ENCODE data around the gene RBM10.

DNA sequence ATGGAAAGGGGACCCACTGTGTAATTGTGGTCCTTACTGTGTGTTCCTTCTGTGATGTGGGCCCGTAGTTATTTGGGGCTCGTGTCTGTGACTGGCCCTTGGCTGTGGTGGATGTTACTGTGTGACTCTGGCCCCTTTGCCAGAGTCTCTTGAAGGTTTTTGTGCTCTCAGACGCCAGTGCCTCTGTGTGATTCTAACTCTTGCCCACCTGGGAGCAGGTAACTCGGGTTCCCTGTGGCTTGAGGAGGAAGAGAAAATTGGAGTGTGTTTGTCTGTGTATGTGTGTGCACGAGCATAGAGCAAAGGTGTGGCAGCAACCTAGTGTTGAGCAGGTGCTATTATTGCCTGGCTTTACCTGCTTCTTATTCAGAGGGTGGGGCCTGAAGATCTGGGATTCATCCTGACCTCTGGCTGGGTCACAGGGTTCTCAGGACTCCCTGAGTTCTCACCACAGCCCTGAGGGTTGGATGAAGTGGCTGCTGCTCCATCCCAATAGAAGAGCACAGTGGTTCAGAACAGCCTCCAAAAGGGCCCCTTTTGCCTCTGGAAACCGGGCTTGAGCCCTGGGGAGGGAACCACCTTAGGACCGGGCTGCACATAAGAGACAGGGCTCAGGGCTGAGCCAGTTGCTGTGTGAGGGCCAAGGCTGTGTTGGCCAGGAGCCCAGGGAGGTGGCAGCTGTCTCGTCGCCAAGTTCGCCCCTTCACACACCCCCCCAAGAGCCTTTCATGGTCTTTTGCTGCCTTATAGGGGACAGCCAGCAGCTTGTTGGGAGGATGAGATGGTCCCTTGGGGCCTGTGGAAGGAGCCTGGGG, 1.3 kb downstream of the RBM10 start:
- TF ChIP-seq EZH2phosphoT487 (IDR thresholded peaks at IDR 0.05; ENCODE audit: low read depth, severe bottlenecking, unreplicated experiment) (no peak), EZH2 (IDR thresholded peaks at IDR 0.05; ENCODE audit: borderline replicate concordance) (no peak)
- TF ChIP-seq, protein P1, sequence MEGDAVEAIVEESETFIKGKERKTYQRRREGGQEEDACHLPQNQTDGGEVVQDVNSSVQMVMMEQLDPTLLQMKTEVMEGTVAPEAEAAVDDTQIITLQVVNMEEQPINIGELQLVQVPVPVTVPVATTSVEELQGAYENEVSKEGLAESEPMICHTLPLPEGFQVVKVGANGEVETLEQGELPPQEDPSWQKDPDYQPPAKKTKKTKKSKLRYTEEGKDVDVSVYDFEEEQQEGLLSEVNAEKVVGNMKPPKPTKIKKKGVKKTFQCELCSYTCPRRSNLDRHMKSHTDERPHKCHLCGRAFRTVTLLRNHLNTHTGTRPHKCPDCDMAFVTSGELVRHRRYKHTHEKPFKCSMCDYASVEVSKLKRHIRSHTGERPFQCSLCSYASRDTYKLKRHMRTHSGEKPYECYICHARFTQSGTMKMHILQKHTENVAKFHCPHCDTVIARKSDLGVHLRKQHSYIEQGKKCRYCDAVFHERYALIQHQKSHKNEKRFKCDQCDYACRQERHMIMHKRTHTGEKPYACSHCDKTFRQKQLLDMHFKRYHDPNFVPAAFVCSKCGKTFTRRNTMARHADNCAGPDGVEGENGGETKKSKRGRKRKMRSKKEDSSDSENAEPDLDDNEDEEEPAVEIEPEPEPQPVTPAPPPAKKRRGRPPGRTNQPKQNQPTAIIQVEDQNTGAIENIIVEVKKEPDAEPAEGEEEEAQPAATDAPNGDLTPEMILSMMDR (IDR thresholded peaks at IDR 0.05; ENCODE audit: poor library complexity): no peak

Measured in hepatocyte (in vitro differentiated cells).